GM18907 (cell line): Measurements from ENCODE around the gene CRACR2A.
A peak's percentile ranks its signal among the peaks of the same experiment; 100 is the strongest.

Experiments
- ATAC-seq: cut with Tn5 transposase; IDR thresholded peaks from one replicate; pipeline ENCODE4 v1.9.1; 2021; ENCODE audit warnings: mild to moderate bottlenecking, moderate library complexity; ENCODE audit not compliant: unreplicated experiment

Gene CRACR2A

GRCh38 chr12:3753544-3754284, 805 bp upstream of the CRACR2A start:
- ATAC-seq, result no peak

- ATAC-seq, result peak; percentile 67
These were observed 706 bp downstream of the CRACR2A start for GRCh38 chr12:3752096-3752709.

- no peak for ATAC-seq
These were observed 1.5 kb downstream of the CRACR2A start for GRCh38 chr12:3751151-3752095.

GRCh38 chr12:3750616-3751015, 2.3 kb downstream of the CRACR2A start:
- no peak for ATAC-seq

GRCh38 chr12:3748620-3749019, 4.3 kb downstream of the CRACR2A start:
- ATAC-seq, result no peak

- no peak for ATAC-seq
These were observed 4.8 kb downstream of the CRACR2A start for GRCh38 chr12:3747976-3748619.

- no peak for ATAC-seq
These were observed 5.4 kb downstream of the CRACR2A start for GRCh38 chr12:3747543-3747942.

- no peak for ATAC-seq
These were observed 6.2 kb downstream of the CRACR2A start for GRCh38 chr12:3746758-3747157.

GRCh38 chr12:3745152-3745551, 7.8 kb downstream of the CRACR2A start:
- no peak for ATAC-seq

GRCh38 chr12:3744229-3744901, 8.5 kb downstream of the CRACR2A start:
- no peak for ATAC-seq

- no peak for ATAC-seq
These were observed 9.1 kb downstream of the CRACR2A start for GRCh38 chr12:3743803-3744202.

- no peak for ATAC-seq
These were observed 10.8 kb downstream of the CRACR2A start for GRCh38 chr12:3741882-3742672.

- no peak for ATAC-seq
These were observed 12.3 kb downstream of the CRACR2A start for GRCh38 chr12:3740480-3741231.

- ATAC-seq, result no peak
These were observed 17.5 kb downstream of the CRACR2A start for GRCh38 chr12:3735432-3735831.

GRCh38 chr12:3732901-3733300, 20.0 kb downstream of the CRACR2A start:
- ATAC-seq, result no peak

- ATAC-seq, result no peak
These were observed 22.8 kb downstream of the CRACR2A start for GRCh38 chr12:3730111-3730510.

GRCh38 chr12:3728686-3729085, 24.2 kb downstream of the CRACR2A start:
- ATAC-seq, result peak; percentile 41

GRCh38 chr12:3727877-3728632, 24.9 kb downstream of the CRACR2A start:
- peak; percentile 82 for ATAC-seq
